Stimulated activated CD4-positive, alpha-beta T cell treated with anti-CD3 and anti-CD28 coated beads, TNF-alpha, amount 100 ng/mL, for 48 hours (primary cell): Measurements from ENCODE around the gene SPINK9.
A peak's percentile ranks its signal among the peaks of the same experiment; 100 is the strongest.

ENCODE experiments used
- DNase-seq, 3 donors: peaks; one replicate each; pipeline ENCODE4 v3.0.0-alpha.2; 2020; ENCODE audit warnings: low read depth in 3 of 3

SPINK9 gene

GRCh38 chr5:148368299-148368698 is 32.9 kb downstream of the SPINK9 start:
- DNase-seq, result no peak

DNA sequence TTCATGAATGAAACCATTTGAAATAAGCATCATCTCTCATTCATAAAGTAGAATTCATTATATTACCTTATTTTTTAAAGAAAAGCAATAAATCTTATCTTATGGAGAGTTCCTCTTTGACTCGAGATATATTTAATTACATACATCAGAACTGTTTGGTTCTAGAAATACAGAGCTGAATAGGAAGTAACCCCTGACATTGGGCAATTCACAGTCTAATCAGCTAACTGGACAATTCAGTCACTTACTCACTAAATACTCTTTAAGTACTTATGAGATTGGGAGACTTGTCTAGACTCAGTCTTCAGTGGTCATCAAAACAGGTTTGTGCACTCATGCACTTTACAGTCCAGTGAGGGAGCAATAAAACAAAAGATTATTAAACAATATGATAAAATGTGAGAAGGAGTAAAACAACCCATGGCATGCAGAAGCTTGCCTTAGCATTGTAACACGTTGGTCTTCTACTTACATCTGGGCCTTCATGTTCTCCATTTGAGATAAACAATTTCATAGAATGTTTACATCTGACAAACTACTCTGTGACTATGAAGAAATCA is 36.9 kb downstream of the SPINK9 start:
- no peak for DNase-seq

GRCh38 chr5:148372893-148373292 is 37.5 kb downstream of the SPINK9 start:
- DNase-seq, result no peak

DNA sequence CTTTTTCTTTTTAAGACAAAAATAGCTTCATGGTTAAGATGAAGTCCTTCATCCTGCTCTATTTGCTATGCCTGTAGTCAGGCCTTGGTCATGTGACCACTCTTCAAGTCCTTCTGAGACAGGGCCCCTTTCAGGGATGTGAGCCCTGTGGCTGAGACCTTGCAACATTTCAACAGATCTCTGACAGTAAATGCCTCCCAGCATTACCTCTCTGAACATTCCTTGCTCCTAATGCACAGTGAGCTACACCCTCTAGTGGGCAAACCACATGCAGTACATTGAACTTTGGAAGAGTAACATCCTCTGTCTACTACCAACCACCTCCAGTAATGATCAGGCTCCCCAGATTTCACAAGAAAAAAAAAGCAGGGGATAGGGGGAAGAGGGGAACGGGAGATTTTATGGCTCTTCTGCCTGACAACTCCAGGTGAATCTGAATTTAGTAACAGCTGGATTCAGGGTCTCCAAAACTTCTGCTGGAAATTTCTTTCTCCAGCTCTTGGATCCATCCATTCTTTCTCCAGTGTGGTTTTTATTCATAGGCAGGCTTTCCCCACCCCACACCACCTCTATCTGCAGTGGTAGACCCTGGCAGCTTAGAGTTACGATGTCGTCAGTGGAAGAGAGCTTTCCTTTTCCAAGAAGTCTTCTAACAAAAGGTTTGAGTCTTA is 39.5 kb downstream of the SPINK9 start:
- DNase-seq, result no peak

- DNase-seq, result no peak
Observed at GRCh38 chr5:148376198-148376597, 40.8 kb downstream of the SPINK9 start.

- DNase-seq, result no peak
Observed at GRCh38 chr5:148378670-148379069, 43.3 kb downstream of the SPINK9 start.

- DNase-seq, result no peak
Observed at GRCh38 chr5:148379340-148379739, 44.0 kb downstream of the SPINK9 start.

DNA sequence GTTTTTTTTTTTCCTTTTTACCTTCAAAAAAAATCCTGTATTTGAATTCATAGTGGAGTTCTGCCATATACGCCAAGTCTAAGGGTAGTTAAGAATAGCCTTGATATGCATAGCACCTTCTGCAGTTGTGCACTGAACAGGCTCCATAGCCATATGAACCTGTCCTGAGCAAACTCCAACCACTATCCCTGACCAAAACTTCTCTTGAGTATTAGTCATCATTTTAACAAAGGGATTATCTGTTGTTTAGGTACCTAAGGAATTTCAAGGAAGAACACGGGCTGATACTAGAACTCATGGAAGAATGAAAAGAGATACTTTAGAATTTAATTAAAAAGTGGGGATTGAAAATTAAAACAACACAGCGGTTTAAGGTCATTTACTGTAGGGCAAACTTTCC is 46.5 kb downstream of the SPINK9 start:
- DNase-seq, result no peak

- no peak for DNase-seq
Observed at GRCh38 chr5:148382961-148383360, 47.6 kb downstream of the SPINK9 start.

- DNase-seq, result peak; percentile 88 to 94 (median 90)
Observed at GRCh38 chr5:148383564-148384379, 48.4 kb downstream of the SPINK9 start, which contains the start of gene FBXO38. Gene FBXO38 (plus strand): TSS chr5:148383958. CDS start chr5:148394777, 10,819 bp downstream.

- DNase-seq, result no peak
Observed at GRCh38 chr5:148384380-148384737, 49.0 kb downstream of the SPINK9 start.

DNA sequence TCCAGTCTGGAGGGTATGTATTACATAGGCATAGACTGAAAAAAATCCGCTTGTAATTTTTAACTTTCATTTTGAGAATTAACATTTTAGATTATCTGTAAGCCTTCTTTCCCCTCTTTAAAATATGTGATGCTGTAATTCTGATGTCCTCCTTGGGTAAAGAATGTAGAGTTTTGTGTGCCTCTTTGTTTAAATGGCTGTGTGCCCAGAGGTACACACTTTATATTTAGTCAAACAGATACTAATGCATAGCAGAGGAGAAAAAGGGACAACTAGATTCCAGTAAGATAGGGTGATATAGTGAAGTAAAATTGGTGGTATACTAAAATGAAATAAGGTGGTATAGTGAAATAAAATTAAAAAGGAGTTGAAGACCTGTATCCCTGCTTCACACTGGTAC is 49.7 kb downstream of the SPINK9 start:
- DNase-seq, result no peak

DNA sequence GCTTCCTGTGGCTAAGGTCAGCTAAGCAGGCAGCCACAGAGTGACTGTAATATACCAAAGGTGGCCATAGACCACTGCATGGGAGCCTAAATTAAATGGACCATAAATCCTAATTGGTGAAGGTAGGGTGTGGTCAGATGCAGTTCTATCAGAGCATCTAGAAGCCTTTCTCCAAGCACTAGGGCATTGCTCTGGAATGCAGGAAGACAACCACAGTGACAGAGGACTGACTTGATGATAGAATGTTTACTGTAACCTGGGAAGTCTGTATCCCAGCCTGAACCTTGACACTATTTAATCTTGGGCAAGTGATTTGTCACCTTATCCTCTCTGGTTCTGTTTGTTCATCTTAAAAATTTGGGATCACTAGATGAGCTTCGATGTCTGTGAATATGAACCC is 50.7 kb downstream of the SPINK9 start:
- DNase-seq, result no peak

GRCh38 chr5:148387325-148387724 is 52.0 kb downstream of the SPINK9 start:
- no peak for DNase-seq

- DNase-seq, result no peak
Observed at GRCh38 chr5:148388696-148389095, 53.3 kb downstream of the SPINK9 start.
